Liver (tissue), 9 donors: ENCODE measurements around the gene OR10H3. TPM values are rescaled to one million over a fixed set of nuclear protein-coding genes. Genes with fewer than 3 reads are reported as not detected.

Source experiments
- DNase-seq: peaks from one replicate; pipeline ENCODE4 v3.0.0-alpha.2; 2017; ENCODE audit warnings: low spot score
- H3K27ac ChIP-seq, 2 donors: one replicate each; pipeline ENCODE4 v1.7.0; 2013; ENCODE audit warnings: inconsistent platforms in 2 of 2, low read length in 2 of 2, control low read depth in 1 of 2, low read depth in 1 of 2, mild to moderate bottlenecking in 1 of 2
- H3K27me3 ChIP-seq, 4 donors: one replicate each; pipeline versions ENCODE4 v1.6.1 to v1.7.0; 2013; ENCODE audit warnings: low read length in 3 of 4, inconsistent platforms in 1 of 4, mild to moderate bottlenecking in 1 of 4, moderate library complexity in 1 of 4; ENCODE audit not compliant: control insufficient read depth in 4 of 4, insufficient read depth in 4 of 4
- H3K36me3 ChIP-seq, 4 donors: one replicate each; pipeline versions ENCODE4 v1.6.1 to v1.7.0; 2013; ENCODE audit warnings: low read length in 3 of 4, mild to moderate bottlenecking in 3 of 4, low read depth in 1 of 4, moderate library complexity in 1 of 4; ENCODE audit not compliant: control insufficient read depth in 4 of 4, insufficient read depth in 3 of 4
- H3K4me1 ChIP-seq, 4 donors: one replicate each; pipeline versions ENCODE4 v1.6.1 to v1.7.0; 2013; ENCODE audit warnings: low read length in 3 of 4, mild to moderate bottlenecking in 3 of 4, moderate library complexity in 1 of 4; ENCODE audit not compliant: control insufficient read depth in 4 of 4, insufficient read depth in 4 of 4
- H3K4me3 ChIP-seq, 3 donors: one replicate each; pipeline versions ENCODE4 v1.6.1 to v1.7.0; 2013; ENCODE audit warnings: low read length in 3 of 3, control low read depth in 1 of 3, low read depth in 1 of 3, mild to moderate bottlenecking in 1 of 3
- H3K9ac ChIP-seq, 2 donors: one replicate each; pipeline ENCODE4 v1.7.0; 2013; ENCODE audit warnings: low read length in 2 of 2, mild to moderate bottlenecking in 2 of 2, moderate library complexity in 2 of 2, control low read depth in 1 of 2, low read depth in 1 of 2
- H3K9me3 ChIP-seq, 4 donors: one replicate each; pipeline versions ENCODE4 v1.6.1 to v1.7.0; 2013; ENCODE audit warnings: low read length in 3 of 4; ENCODE audit not compliant: control insufficient read depth in 4 of 4
- ATF3 ChIP-seq: IDR thresholded peaks from 2 replicates; pipeline ENCODE4 v1.6.1; 2016; ENCODE audit warnings: antibody characterized with exemption
- EGR1 ChIP-seq, 2 donors: IDR thresholded peaks; 2 replicates each; pipeline ENCODE4 v1.6.1; 2016 to 2018; ENCODE audit warnings: antibody characterized with exemption in 2 of 2, low read depth in 2 of 2
- FOXA2 ChIP-seq: IDR thresholded peaks from 2 replicates; pipeline ENCODE4 v1.6.1; 2016; ENCODE audit warnings: antibody characterized with exemption
- GABPA ChIP-seq, 2 donors: IDR thresholded peaks in 1 of 2; conservative IDR thresholded peaks in 1 of 2; 2 replicates each; pipeline ENCODE4 v1.6.1; 2016; ENCODE audit warnings: antibody characterized with exemption in 2 of 2, mild to moderate bottlenecking in 1 of 2, moderate library complexity in 1 of 2
- HNF4A ChIP-seq, 2 donors: conservative IDR thresholded peaks; 2 replicates each; pipeline ENCODE4 v1.6.1; 2016; ENCODE audit warnings: antibody characterized with exemption in 2 of 2, mild to moderate bottlenecking in 2 of 2
- HNF4G ChIP-seq: IDR thresholded peaks from 2 replicates; pipeline ENCODE4 v1.6.1; 2016; ENCODE audit warnings: antibody characterized with exemption
- JUND ChIP-seq, 2 donors: IDR thresholded peaks; 2 replicates each; pipeline ENCODE4 v1.6.1; 2016; ENCODE audit warnings: antibody characterized with exemption in 2 of 2
- NR2F2 ChIP-seq: IDR thresholded peaks from 2 replicates; pipeline ENCODE4 v1.6.1; 2016; ENCODE audit warnings: antibody characterized with exemption
- RAD21 ChIP-seq, 2 donors: IDR thresholded peaks; 2 replicates each; pipeline ENCODE4 v1.6.1; 2016; ENCODE audit warnings: antibody characterized with exemption in 2 of 2, mild to moderate bottlenecking in 2 of 2
- REST ChIP-seq: IDR thresholded peaks from 2 replicates; pipeline ENCODE4 v1.6.1; 2016; ENCODE audit warnings: antibody characterized with exemption, mild to moderate bottlenecking
- RXRA ChIP-seq, 2 donors: IDR thresholded peaks; 2 replicates each; pipeline ENCODE4 v1.6.1; 2017 to 2018; ENCODE audit warnings: antibody characterized with exemption in 2 of 2, mild to moderate bottlenecking in 1 of 2
- SP1 ChIP-seq: IDR thresholded peaks from 2 replicates; pipeline ENCODE4 v1.6.1; 2018; ENCODE audit warnings: antibody characterized with exemption, mild to moderate bottlenecking
- TAF1 ChIP-seq: conservative IDR thresholded peaks from 2 replicates; pipeline ENCODE4 v1.6.1; 2016; ENCODE audit warnings: antibody characterized with exemption, mild to moderate bottlenecking
- YY1 ChIP-seq: IDR thresholded peaks from 2 replicates; pipeline ENCODE4 v1.6.1; 2016; ENCODE audit warnings: antibody characterized with exemption, mild to moderate bottlenecking
- WGBS: extraction: QIAGEN DNeasy Blood & Tissue Kit; methylation state at CpG from one replicate; pipeline ENCODE4 v1.1.7; 2013; 5-methylcytosine and 5-hydroxymethylcytosine counted together
- polyA plus RNA-seq, 2 donors: library from polyadenylated mRNA; stranded (reverse) in 1 of 2; unstranded in 1 of 2; fragments of 200-250 nt in 1 of 2; fragments of >200 nt in 1 of 2; fragmentation: Nextera tagmentation in 1 of 2; extraction: Ambion mirVana in 1 of 2; gene quantifications; one replicate each; pipeline versions ENCODE4 v1.2.1 to v1.2.3, GENCODE V29; 2013 to 2015
- total RNA-seq, 2 donors: library from RNA; depleted of rRNA; stranded (reverse); fragments of >200 nt; gene quantifications; one replicate each; pipeline ENCODE4 v1.2.3, GENCODE V29; 2014
- TF ChIP-seq, protein P1 (sequence below): fragments of 150-350 bp; IDR thresholded peaks from 2 replicates; pipeline ENCODE4 v1.5.1; 2017; ENCODE audit warnings: improper control_type of control experiment, low read depth, low read length; ENCODE audit not compliant: missing input control
- TF ChIP-seq, protein P2 (sequence below): IDR thresholded peaks from 2 replicates; pipeline ENCODE4 v1.6.1; 2016; ENCODE audit warnings: antibody characterized with exemption
- TF ChIP-seq, protein P3 (sequence below): IDR thresholded peaks from 2 replicates; pipeline ENCODE4 v1.6.1; 2016; ENCODE audit warnings: antibody characterized with exemption
- donor health status: healthy.
- donor health status: healthy.
- donor health status: healthy.
- donor health status: healthy.
- donor health status: healthy.

Gene OR10H3
- total and polyA plus RNA-seq, 4 donors = not detected

DNA sequence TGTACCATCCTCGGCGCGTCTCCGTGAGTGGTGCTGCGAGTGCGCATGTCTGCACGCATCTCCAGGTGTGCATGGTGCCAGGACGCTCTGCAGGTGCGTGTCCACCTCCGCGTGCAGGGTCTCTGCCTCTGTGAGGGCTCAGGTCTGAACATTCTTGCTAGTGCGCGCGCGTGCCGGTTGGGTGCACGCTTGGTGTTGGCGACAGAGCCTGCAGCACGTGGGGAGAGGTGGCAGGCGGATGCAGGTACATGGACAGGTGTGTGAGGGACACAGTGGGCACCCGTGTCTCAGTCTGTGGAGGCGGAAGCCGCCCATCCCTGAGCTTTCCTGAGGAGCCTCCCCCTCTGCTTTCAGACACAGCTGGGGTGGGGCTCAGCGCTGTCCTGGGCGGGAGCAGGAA is 14.8 kb upstream of the OR10H3 start:
- no peak for DNase-seq
- TF ChIP-seq, protein P1, sequence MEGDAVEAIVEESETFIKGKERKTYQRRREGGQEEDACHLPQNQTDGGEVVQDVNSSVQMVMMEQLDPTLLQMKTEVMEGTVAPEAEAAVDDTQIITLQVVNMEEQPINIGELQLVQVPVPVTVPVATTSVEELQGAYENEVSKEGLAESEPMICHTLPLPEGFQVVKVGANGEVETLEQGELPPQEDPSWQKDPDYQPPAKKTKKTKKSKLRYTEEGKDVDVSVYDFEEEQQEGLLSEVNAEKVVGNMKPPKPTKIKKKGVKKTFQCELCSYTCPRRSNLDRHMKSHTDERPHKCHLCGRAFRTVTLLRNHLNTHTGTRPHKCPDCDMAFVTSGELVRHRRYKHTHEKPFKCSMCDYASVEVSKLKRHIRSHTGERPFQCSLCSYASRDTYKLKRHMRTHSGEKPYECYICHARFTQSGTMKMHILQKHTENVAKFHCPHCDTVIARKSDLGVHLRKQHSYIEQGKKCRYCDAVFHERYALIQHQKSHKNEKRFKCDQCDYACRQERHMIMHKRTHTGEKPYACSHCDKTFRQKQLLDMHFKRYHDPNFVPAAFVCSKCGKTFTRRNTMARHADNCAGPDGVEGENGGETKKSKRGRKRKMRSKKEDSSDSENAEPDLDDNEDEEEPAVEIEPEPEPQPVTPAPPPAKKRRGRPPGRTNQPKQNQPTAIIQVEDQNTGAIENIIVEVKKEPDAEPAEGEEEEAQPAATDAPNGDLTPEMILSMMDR = no peak
- TF ChIP-seq HNF4G = no peak
- TF ChIP-seq TAF1 = no peak
- TF ChIP-seq REST = no peak
- no peak for TF ChIP-seq GABPA (IDR thresholded peaks at IDR 0.05 in 1 of 2, conservative IDR thresholded peaks at IDR 0.05 in 1 of 2)
- no peak for TF ChIP-seq JUND (IDR thresholded peaks at IDR 0.05)
- TF ChIP-seq SP1 = no peak
- TF ChIP-seq, protein P2, sequence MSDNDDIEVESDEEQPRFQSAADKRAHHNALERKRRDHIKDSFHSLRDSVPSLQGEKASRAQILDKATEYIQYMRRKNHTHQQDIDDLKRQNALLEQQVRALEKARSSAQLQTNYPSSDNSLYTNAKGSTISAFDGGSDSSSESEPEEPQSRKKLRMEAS = no peak
- TF ChIP-seq, protein P3, sequence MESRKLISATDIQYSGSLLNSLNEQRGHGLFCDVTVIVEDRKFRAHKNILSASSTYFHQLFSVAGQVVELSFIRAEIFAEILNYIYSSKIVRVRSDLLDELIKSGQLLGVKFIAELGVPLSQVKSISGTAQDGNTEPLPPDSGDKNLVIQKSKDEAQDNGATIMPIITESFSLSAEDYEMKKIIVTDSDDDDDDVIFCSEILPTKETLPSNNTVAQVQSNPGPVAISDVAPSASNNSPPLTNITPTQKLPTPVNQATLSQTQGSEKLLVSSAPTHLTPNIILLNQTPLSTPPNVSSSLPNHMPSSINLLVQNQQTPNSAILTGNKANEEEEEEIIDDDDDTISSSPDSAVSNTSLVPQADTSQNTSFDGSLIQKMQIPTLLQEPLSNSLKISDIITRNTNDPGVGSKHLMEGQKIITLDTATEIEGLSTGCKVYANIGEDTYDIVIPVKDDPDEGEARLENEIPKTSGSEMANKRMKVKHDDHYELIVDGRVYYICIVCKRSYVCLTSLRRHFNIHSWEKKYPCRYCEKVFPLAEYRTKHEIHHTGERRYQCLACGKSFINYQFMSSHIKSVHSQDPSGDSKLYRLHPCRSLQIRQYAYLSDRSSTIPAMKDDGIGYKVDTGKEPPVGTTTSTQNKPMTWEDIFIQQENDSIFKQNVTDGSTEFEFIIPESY = no peak
- no peak for TF ChIP-seq EGR1 (IDR thresholded peaks at IDR 0.05; ENCODE audit: low read depth in 2 of 2)
- TF ChIP-seq HNF4A (conservative IDR thresholded peaks at IDR 0.05) = no peak
- peaks cover 0 to 8% (median 4%) of the 10 kb centered on the region in 4 donors for H3K27me3 ChIP-seq
- H3K27ac ChIP-seq = no peak overlapping the region
- WGBS = 25% methylated on average over 25 of the region's 25 CpGs
- H3K9ac ChIP-seq = no peak overlapping the region
- H3K4me3 ChIP-seq = no peak overlapping the region
- peaks cover 0 to 3% (median under 1%) of the 10 kb centered on the region in 4 donors for H3K9me3 ChIP-seq
- H3K36me3 ChIP-seq = no peaks in the 10 kb centered on the region
- H3K4me1 ChIP-seq = peaks cover 0 to 3% (median 0%) of the 10 kb centered on the region in 4 donors

GRCh38 chr19:15727724-15728123 is 10.1 kb upstream of the OR10H3 start, which contains the start of gene OR10H2:
Gene OR10H2 (plus strand): TSS chr19:15728024. CDS start chr19:15728044, 20 bp downstream.
- Histone ChIP-seq H3K27me3 (peaks cover 0 to 7% (median 1%) of the 10 kb centered on the region in 4 donors), H3K9me3 (no peaks in the 10 kb centered on the region), H3K36me3 (no peaks in the 10 kb centered on the region), H3K27ac (no peak within 1 kb of the TSS), H3K4me1 (peaks cover 0 to 3% (median 0%) of the 10 kb centered on the region in 4 donors), H3K4me3 (no peak within 1 kb of the TSS), H3K9ac (no peak within 1 kb of the TSS)
- 77% methylated on average over 5 of the region's 5 CpGs for WGBS
- no peak for DNase-seq
- no peak for TF ChIP-seq ATF3
- TF ChIP-seq YY1 = no peak
- no peak for TF ChIP-seq HNF4G
- TF ChIP-seq FOXA2 = no peak
- no peak for TF ChIP-seq TAF1
- no peak for TF ChIP-seq JUND (IDR thresholded peaks at IDR 0.05)
- TF ChIP-seq, protein P2 = no peak
- TF ChIP-seq RXRA (IDR thresholded peaks at IDR 0.05) = no peak
- TF ChIP-seq HNF4A (conservative IDR thresholded peaks at IDR 0.05) = no peak
- no peak for TF ChIP-seq RAD21 (IDR thresholded peaks at IDR 0.05)
- TF ChIP-seq, protein P1 = no peak
- no peak for TF ChIP-seq NR2F2
- no peak for TF ChIP-seq REST
